Measurements from ENCODE around the gene CDC7. TPM values are rescaled to one million over a fixed set of nuclear protein-coding genes. Genes with fewer than 3 reads are reported as not detected.

The CDC7 gene
- total and polyA plus RNA-seq, 2 of the 13 experiments (the other 11 are each of a cell fraction or from before 2014, with no cell fraction given) = 2.5 to 12.6 TPM

- Histone ChIP-seq H4K20me1 (ENCODE audit: insufficient read depth, low read length) (no peaks in the 10 kb centered on the region; the same call in 1 of the 2 replicates), H3K36me3 (replicated peaks in 1 of 2; ENCODE audit: control insufficient read depth in 1 of 2, insufficient read depth in 2 of 2, low read length in 2 of 2) (no peaks in the 10 kb centered on the region), H2AFZ (ENCODE audit: low read length) (no peak overlapping the region), H3K4me3 (replicated peaks in 1 of 3; ENCODE audit: insufficient read depth in 1 of 3, low read depth in 2 of 3, low read length in 3 of 3) (no peak overlapping the region), H3K4me2 (ENCODE audit: low read depth, low read length) (no peak overlapping the region), H3K9ac (ENCODE audit: insufficient read depth, low read depth, low read length) (no peak overlapping the region), H3K27me3 (ENCODE audit: control insufficient read depth in 1 of 2, insufficient read depth in 2 of 2, low read length in 2 of 2) (0 out of 5 replicates have a peak, but pooled peaks cover 0 to 2% of the 10 kb centered on the region in 2 experiments), H3K4me1 (ENCODE audit: insufficient read depth, low read length) (no peaks in the 10 kb centered on the region), H3K27ac (ENCODE audit: extremely low read length, insufficient read depth, low read length) (no peak overlapping the region), H3K9me3 (ENCODE audit: low read length) (no peaks in the 10 kb centered on the region), H3K79me2 (ENCODE audit: insufficient read depth, low read length) (no peaks in the 10 kb centered on the region)
- no TSS peak for BruUV-seq (replicated peaks)
- no peak for ATAC-seq
- ChIA-PET CTCF (ENCODE audit: low intra/inter-chr PET ratio, low total read pairs) (no interaction called here), POLR2A (no interaction called here)
- intact Hi-C loops (cut with micrococcal nuclease; ENCODE audit: unreplicated experiment) (no loop called here), in situ Hi-C loops (cut with HindIII; ENCODE audit: extremely low pct_ligation_motif_present, low pct_unique_long_range_greater_than_20kb) (no loop called here)
- TF ChIP-seq ZFP1 (CRISPR knock-in tag; IDR thresholded peaks at IDR 0.05) = no peak
- no peak for TF ChIP-seq MED1 (CRISPR knock-in tag; IDR thresholded peaks at IDR 0.05)
- no peak for TF ChIP-seq KLF9 (CRISPR knock-in tag; IDR thresholded peaks at IDR 0.05; ENCODE audit: low read depth)
- no peak for TF ChIP-seq POLR2AphosphoS5 (IDR thresholded peaks at IDR 0.05; ENCODE audit: low read depth, low read length)
- TF ChIP-seq ZNF644 (CRISPR knock-in tag; IDR thresholded peaks at IDR 0.05; ENCODE audit: low read depth) = no peak
- TF ChIP-seq SKIL (CRISPR knock-in tag; IDR thresholded peaks at IDR 0.05; ENCODE audit: borderline replicate concordance) = no peak
- TF ChIP-seq ZNF33A (CRISPR knock-in tag; IDR thresholded peaks at IDR 0.05; ENCODE audit: borderline replicate concordance) = no peak
- 0% methylated on average over 2 of the region's 2 CpGs for WGBS (ENCODE audit: low lambda C conversion rate)
- no peak for DNase-seq (ENCODE audit: low spot score)
- no peak for FAIRE-seq
Observed at GRCh38 chr1:91570120-91570448, 69.4 kb downstream of the CDC7 start.

DNA sequence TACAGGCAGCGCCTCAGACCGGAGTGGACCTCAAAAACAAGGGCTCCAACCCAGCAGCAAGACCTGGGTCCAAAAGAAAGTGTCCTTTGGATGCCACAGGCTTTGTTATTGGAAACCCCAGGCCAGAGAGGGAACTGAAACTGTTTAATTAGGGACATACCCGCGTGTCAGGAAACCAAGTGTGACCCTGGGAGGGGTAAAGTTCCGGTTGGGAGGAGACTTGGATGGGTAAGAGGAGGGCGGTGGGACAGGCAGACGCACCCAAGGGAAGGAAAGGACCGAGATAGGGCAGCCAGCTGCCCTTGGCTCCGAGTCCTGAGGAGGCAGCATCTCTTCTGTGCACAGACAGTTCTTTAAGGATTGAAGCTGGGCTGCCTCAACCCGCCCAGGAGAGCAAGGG is 71.4 kb downstream of the CDC7 start:
- Histone ChIP-seq H4K20me1 (ENCODE audit: insufficient read depth, low read length) (no peaks in the 10 kb centered on the region; the same call in 1 of the 2 replicates), H3K4me2 (ENCODE audit: low read depth, low read length) (no peak overlapping the region), H3K36me3 (replicated peaks in 1 of 2; ENCODE audit: control insufficient read depth in 1 of 2, insufficient read depth in 2 of 2, low read length in 2 of 2) (no peaks in the 10 kb centered on the region), H3K27ac (ENCODE audit: extremely low read length, insufficient read depth, low read length) (no peak overlapping the region), H3K4me1 (ENCODE audit: insufficient read depth, low read length) (no peaks in the 10 kb centered on the region), H3K4me3 (replicated peaks in 1 of 3; ENCODE audit: insufficient read depth in 1 of 3, low read depth in 2 of 3, low read length in 3 of 3) (no peak overlapping the region), H2AFZ (ENCODE audit: low read length) (no peak overlapping the region), H3K27me3 (ENCODE audit: control insufficient read depth in 1 of 2, insufficient read depth in 2 of 2, low read length in 2 of 2) (peaks cover 0 to 2% of the 10 kb centered on the region in 2 experiments; a peak in 1 of 5 replicates), H3K9ac (ENCODE audit: insufficient read depth, low read depth, low read length) (no peak overlapping the region), H3K9me3 (ENCODE audit: low read length) (no peaks in the 10 kb centered on the region), H3K79me2 (ENCODE audit: insufficient read depth, low read length) (no peaks in the 10 kb centered on the region)
- TF ChIP-seq KAT8 (CRISPR knock-in tag; IDR thresholded peaks at IDR 0.05) (no peak), ZNF749 (CRISPR knock-in tag; IDR thresholded peaks at IDR 0.05; ENCODE audit: borderline replicate concordance) (no peak), BHLHE40 (IDR thresholded peaks at IDR 0.05; ENCODE audit: low read length) (no peak), ZNF607 (CRISPR knock-in tag; IDR thresholded peaks at IDR 0.05; ENCODE audit: borderline replicate concordance) (no peak), ZNF768 (CRISPR knock-in tag; IDR thresholded peaks at IDR 0.05) (no peak), ZNF792 (CRISPR knock-in tag; IDR thresholded peaks at IDR 0.05) (no peak), ZNF543 (CRISPR knock-in tag; IDR thresholded peaks at IDR 0.05) (no peak), SP1 (IDR thresholded peaks at IDR 0.05) (no peak), SP1 (CRISPR knock-in tag; IDR thresholded peaks at IDR 0.05) (no peak), AGO1 (IDR thresholded peaks at IDR 0.05; ENCODE audit: low read depth, low read length, poor library complexity, severe bottlenecking) (no peak), SNAPC2 (CRISPR knock-in tag; IDR thresholded peaks at IDR 0.05) (no peak)
- TF ChIP-seq, protein P1, sequence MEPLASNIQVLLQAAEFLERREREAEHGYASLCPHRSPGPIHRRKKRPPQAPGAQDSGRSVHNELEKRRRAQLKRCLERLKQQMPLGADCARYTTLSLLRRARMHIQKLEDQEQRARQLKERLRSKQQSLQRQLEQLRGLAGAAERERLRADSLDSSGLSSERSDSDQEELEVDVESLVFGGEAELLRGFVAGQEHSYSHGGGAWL (CRISPR knock-in tag; IDR thresholded peaks at IDR 0.05) = no peak
- TF ChIP-seq, protein P2, sequence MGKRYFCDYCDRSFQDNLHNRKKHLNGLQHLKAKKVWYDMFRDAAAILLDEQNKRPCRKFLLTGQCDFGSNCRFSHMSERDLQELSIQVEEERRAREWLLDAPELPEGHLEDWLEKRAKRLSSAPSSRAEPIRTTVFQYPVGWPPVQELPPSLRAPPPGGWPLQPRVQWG (CRISPR knock-in tag; IDR thresholded peaks at IDR 0.05; ENCODE audit: borderline replicate concordance, low read depth) = no peak
- POLR2A ChIA-PET = no interaction called here
- in situ Hi-C loops (cut with HindIII; ENCODE audit: extremely low pct_ligation_motif_present, low pct_unique_long_range_greater_than_20kb) (no loop called here), intact Hi-C loops (cut with micrococcal nuclease; ENCODE audit: unreplicated experiment) (no loop called here)
- DNase-seq (ENCODE audit: low spot score) (no peak), ATAC-seq (no peak), FAIRE-seq (no peak)
- CTCF ChIA-PET (ENCODE audit: low intra/inter-chr PET ratio, low total read pairs) = no interaction called here
- no TSS peak for BruUV-seq (replicated peaks)
- WGBS (ENCODE audit: low lambda C conversion rate) = 17% methylated on average over 10 of the region's 10 CpGs

Data from HepG2 (cell line).